GM12878 (cell line): ENCODE measurements around the gene SYMPK. TPM values are rescaled to one million over a fixed set of nuclear protein-coding genes. Genes with fewer than 3 reads are reported as not detected.
A peak's percentile ranks its signal among the peaks of the same experiment; 100 is the strongest.

Source experiments
- BCL11A ChIP-seq: IDR thresholded peaks from 2 replicates; pipeline ENCODE4 v1.6.1; 2011; ENCODE audit warnings: low read depth, low read length
- E2F4 ChIP-seq: IDR thresholded peaks from 2 replicates; pipeline ENCODE4 v1.6.1; 2012; ENCODE audit warnings: low read depth, low read length, improper control_type of control experiment
- E4F1 ChIP-seq: fragments of 450-650 bp; IDR thresholded peaks from 2 replicates; pipeline ENCODE4 v1.6.1; 2018; ENCODE audit warnings: borderline replicate concordance, mild to moderate bottlenecking; ENCODE audit not compliant: partially characterized antibody
- ELK1 ChIP-seq: IDR thresholded peaks from 2 replicates; pipeline ENCODE4 v1.6.1; 2012; ENCODE audit warnings: low read depth, low read length, improper control_type of control experiment
- HSF1 ChIP-seq: fragments of 150-350 bp; IDR thresholded peaks from 2 replicates; pipeline ENCODE4 v1.6.1; 2014; ENCODE audit warnings: mild to moderate bottlenecking, low read depth, low read length
- IKZF1 ChIP-seq: fragments of 450-650 bp; conservative IDR thresholded peaks from 2 replicates; pipeline ENCODE4 v1.6.1; 2017; ENCODE audit warnings: antibody characterized with exemption, mild to moderate bottlenecking
- MTA3 ChIP-seq: IDR thresholded peaks from 2 replicates; pipeline ENCODE4 v1.6.1; 2012; ENCODE audit warnings: low read length, inconsistent platforms, borderline replicate concordance
- NFXL1 ChIP-seq: fragments of 450-650 bp; IDR thresholded peaks from 2 replicates; pipeline ENCODE4 v1.6.1; 2017; ENCODE audit warnings: antibody characterized with exemption, mild to moderate bottlenecking, borderline replicate concordance
- NKRF ChIP-seq: fragments of 450-650 bp; conservative IDR thresholded peaks from 2 replicates; pipeline ENCODE4 v1.6.1; 2017; ENCODE audit warnings: mild to moderate bottlenecking, moderate library complexity
- POLR2AphosphoS5 ChIP-seq: IDR thresholded peaks from 2 replicates; pipeline ENCODE4 v1.6.1; 2011; ENCODE audit warnings: mild to moderate bottlenecking, low read length, inconsistent platforms
- RAD51 ChIP-seq: fragments of 450-650 bp; IDR thresholded peaks from 2 replicates; pipeline ENCODE4 v1.6.1; 2016; ENCODE audit warnings: moderate library complexity, mild to moderate bottlenecking, inconsistent platforms
- SREBF2 ChIP-seq: IDR thresholded peaks from 2 replicates; pipeline ENCODE4 v1.6.1; 2012; ENCODE audit warnings: mild to moderate bottlenecking, low read length
- TCF3 ChIP-seq: IDR thresholded peaks from 2 replicates; pipeline ENCODE4 v1.6.1; 2012; ENCODE audit warnings: low read depth, mild to moderate bottlenecking, low read length, borderline replicate concordance; ENCODE audit not compliant: insufficient read depth
- TCF7 ChIP-seq: IDR thresholded peaks from 2 replicates; pipeline ENCODE4 v1.6.1; 2014; ENCODE audit warnings: antibody characterized with exemption, borderline replicate concordance
- WRNIP1 ChIP-seq: IDR thresholded peaks from 2 replicates; pipeline ENCODE4 v1.6.1; 2011; ENCODE audit warnings: low read depth, low read length, improper control_type of control experiment, borderline replicate concordance
- YY1 ChIP-seq: IDR thresholded peaks from 2 replicates; pipeline ENCODE4 v1.6.1; 2011; ENCODE audit warnings: low read depth, mild to moderate bottlenecking, low read length
- ZNF217 ChIP-seq: fragments of 450-650 bp; IDR thresholded peaks from 2 replicates; pipeline ENCODE4 v1.6.1; 2017; ENCODE audit warnings: antibody characterized with exemption, mild to moderate bottlenecking
- polyA plus RNA-seq, 11 experiments: library from polyadenylated mRNA; depleted of rRNA in 4 of 11; unstranded in 6 of 11; stranded (reverse) in 5 of 11; fragments of >200 nt; fragmentation: Nextera tagmentation in 4 of 11; fragmentation: Illumina TruSeq in 1 of 11; extraction: Ambion mirVana in 4 of 11; extraction: Trizol in 1 of 11; gene quantifications; 1 replicate in 1 of 11; 2 replicates in 10 of 11; pipeline versions ENCODE4 v1.2.1 to v1.2.3, GENCODE V29; 2011 to 2016; ENCODE audit warnings: inconsistent platforms in 2 of 11, missing spikeins in 2 of 11, low read depth in 1 of 11
- total RNA-seq, 4 experiments: library from RNA; depleted of rRNA in 3 of 4; stranded (reverse); fragments of >200 nt in 3 of 4; fragmentation: Illumina TruSeq in 1 of 4; extraction: Trizol in 1 of 4; gene quantifications; 2 replicates each; pipeline versions ENCODE4 v1.2.1 to v1.2.3, GENCODE V29; 2013 to 2021

The SYMPK gene
- total and polyA plus RNA-seq, 10 of the 15 experiments (the other 5 are each of a cell fraction or from before 2014, with no cell fraction given) = 0.49 to 109 (median 42.5) TPM

GRCh38 chr19:45886427-45887199, 23.7 kb upstream of the SYMPK start (continued):
- no peak for TF ChIP-seq SREBF2
- peak; percentile 47 for TF ChIP-seq E4F1
- peak; percentile 62; the same call in 1 of the 2 replicates for TF ChIP-seq POLR2AphosphoS5
- peak; percentile 76 for TF ChIP-seq IKZF1
- TF ChIP-seq MTA3 = peak; percentile 67; the same call in 1 of the 2 replicates
- no peak for TF ChIP-seq E2F4
- peak; percentile 32; the same call in 1 of the 2 replicates for TF ChIP-seq TCF7
- TF ChIP-seq NKRF = no peak; the same call in none of the 2 replicates
- peak; percentile 87 for TF ChIP-seq YY1
- no peak for TF ChIP-seq ELK1
- no peak for TF ChIP-seq RAD51
- peak; percentile 67; the same call in 1 of the 2 replicates for TF ChIP-seq TCF3
- TF ChIP-seq HSF1 = no peak
- no peak for TF ChIP-seq BCL11A
- no peak for TF ChIP-seq ZNF217
- peak; percentile 98 for TF ChIP-seq NFXL1
- no peak for TF ChIP-seq WRNIP1
